ENCODE measurements around the gene ZNF576. TPM values are rescaled to one million over a fixed set of nuclear protein-coding genes. Genes with fewer than 3 reads are reported as not detected.

The ZNF576 gene
- total and polyA plus RNA-seq, 2 of the 13 experiments (the other 11 are each of a cell fraction or from before 2014, with no cell fraction given), result 7.2 to 9.6 TPM

GRCh38 chr19:43639519-43640423 is 43.4 kb downstream of the ZNF576 start, which contains the start of gene CADM4 (continued):
- no peak for TF ChIP-seq CTCF (CRISPR knock-in tag; IDR thresholded peaks at IDR 0.05)
- TF ChIP-seq ZNF383 (CRISPR knock-in tag; IDR thresholded peaks at IDR 0.05; ENCODE audit: borderline replicate concordance), result no peak
- TF ChIP-seq ZNF605 (CRISPR knock-in tag; IDR thresholded peaks at IDR 0.05), result 0 out of 2 replicates have a peak, but pooled peaks have one; percentile 25
- TF ChIP-seq ZSCAN9 (CRISPR knock-in tag; IDR thresholded peaks at IDR 0.05; ENCODE audit: borderline replicate concordance), result no peak
- no peak for TF ChIP-seq ZNF20 (CRISPR knock-in tag; IDR thresholded peaks at IDR 0.05)
- no peak for TF ChIP-seq HDAC1 (CRISPR knock-in tag; IDR thresholded peaks at IDR 0.05)
- no peak; the same call in 1 of the 2 replicates for TF ChIP-seq ZNF574 (CRISPR knock-in tag; IDR thresholded peaks at IDR 0.05)
- no peak for TF ChIP-seq ZNF562 (CRISPR knock-in tag; IDR thresholded peaks at IDR 0.05; ENCODE audit: borderline replicate concordance)
- no peak for TF ChIP-seq MLXIP (CRISPR knock-in tag; IDR thresholded peaks at IDR 0.05; ENCODE audit: borderline replicate concordance)
- no peak for TF ChIP-seq MTF1 (CRISPR knock-in tag; IDR thresholded peaks at IDR 0.05)
- TF ChIP-seq PHF8 (CRISPR knock-in tag; IDR thresholded peaks at IDR 0.05), result 0 out of 2 replicates have a peak, but pooled peaks have one; percentile 17
- 0 out of 2 replicates have a peak, but pooled peaks have one; percentile 15 for TF ChIP-seq HDAC2 (CRISPR knock-in tag; IDR thresholded peaks at IDR 0.05)
- no peak for TF ChIP-seq NFRKB (IDR thresholded peaks at IDR 0.05)
- no peak for TF ChIP-seq ZBTB25 (CRISPR knock-in tag; IDR thresholded peaks at IDR 0.05)
- no peak for TF ChIP-seq RAD21 (CRISPR knock-in tag; IDR thresholded peaks at IDR 0.05)
- no peak for TF ChIP-seq ELF3 (CRISPR knock-in tag; IDR thresholded peaks at IDR 0.05)
- TF ChIP-seq ZNF775 (CRISPR knock-in tag; IDR thresholded peaks at IDR 0.05; ENCODE audit: borderline replicate concordance), result no peak
- no peak for TF ChIP-seq ZNF414 (CRISPR knock-in tag; IDR thresholded peaks at IDR 0.05)
- no peak for TF ChIP-seq SUZ12 (IDR thresholded peaks at IDR 0.05; ENCODE audit: low read depth, low read length)
- no peak for TF ChIP-seq HNRNPH1 (optimal IDR thresholded peaks at IDR 0.05; ENCODE audit: low read depth, low read length)
- no peak for TF ChIP-seq ZNF761 (CRISPR knock-in tag; conservative IDR thresholded peaks at IDR 0.05)
